HEK293 (cell line): ENCODE measurements around the gene MYOM1.

Experiments
- CTCF ChIA-PET: fragments of 350-600 bp; formaldehyde crosslinking; extraction: SDS; loops from one replicate; lab custom pipeline; 2021; ENCODE audit warnings: antibody characterized with exemption; lab: Yijun Ruan, JAX
- POLR2A ChIA-PET: fragments of 300-600 bp; formaldehyde crosslinking; extraction: SDS; loops from one replicate; lab custom pipeline; 2020; ENCODE audit warnings: antibody characterized with exemption, inconsistent platforms; lab: Yijun Ruan, JAX
- H3K27ac ChIP-seq: fragments of 200-500 bp; sonication (Bioruptor generic); 2 replicates; pipeline ENCODE4 v1.5.1; 2014; ENCODE audit warnings: low read depth, low read length, control low read depth, inconsistent platforms; ENCODE audit errors: extremely low read depth
- H3K36me3 ChIP-seq, 2 experiments: fragments of 200-500 bp in 1 of 2; sonication (Bioruptor generic) in 1 of 2; 1 replicate in 1 of 2; 2 replicates in 1 of 2; pipeline ENCODE4 v1.5.1; 2014 to 2017; ENCODE audit warnings: inconsistent platforms in 2 of 2, low read length in 2 of 2; ENCODE audit not compliant: control insufficient read depth in 2 of 2, insufficient read depth in 1 of 2
- H3K4me1 ChIP-seq: fragments of 200-500 bp; sonication (Bioruptor generic); 2 replicates; pipeline ENCODE4 v1.5.1; 2014; ENCODE audit warnings: mild to moderate bottlenecking, low read length, inconsistent platforms; ENCODE audit not compliant: control insufficient read depth, insufficient read depth
- H3K4me3 ChIP-seq: 2 replicates; pipeline ENCODE4 v1.5.1; 2011; ENCODE audit warnings: low read depth, mild to moderate bottlenecking, control low read depth, low read length, moderate library complexity
- H3K9me3 ChIP-seq: fragments of 200-500 bp; sonication (Bioruptor generic); 2 replicates; pipeline ENCODE4 v1.5.1; 2014; ENCODE audit warnings: low read depth, low read length, inconsistent platforms; ENCODE audit not compliant: control insufficient read depth, insufficient read depth
- GLIS2 ChIP-seq: fragments of 450-650 bp; formaldehyde crosslinking; IDR thresholded peaks from 2 replicates; pipeline ENCODE4 v1.5.1; 2016; ENCODE audit warnings: missing biosample characterization, missing genetic modification characterization
- KLF16 ChIP-seq: fragments of 450-650 bp; formaldehyde crosslinking; IDR thresholded peaks from 2 replicates; pipeline ENCODE4 v1.5.1; 2017; ENCODE audit warnings: missing biosample characterization, missing genetic modification characterization
- MEIS1 ChIP-seq: sonication (generic); formaldehyde crosslinking; IDR thresholded peaks from 2 replicates; pipeline ENCODE4 v1.8.1; 2022; ENCODE audit warnings: missing genetic modification reagents, mild to moderate bottlenecking, borderline replicate concordance
- PRDM1 ChIP-seq: fragments of 450-650 bp; formaldehyde crosslinking; IDR thresholded peaks from 2 replicates; pipeline ENCODE4; 2016; ENCODE audit warnings: missing biosample characterization, missing genetic modification characterization
- SALL2 ChIP-seq: fragments of 450-650 bp; formaldehyde crosslinking; IDR thresholded peaks from 2 replicates; pipeline ENCODE4 v1.5.0; 2017; ENCODE audit warnings: missing biosample characterization, mild to moderate bottlenecking, missing genetic modification characterization, borderline replicate concordance
- SCRT1 ChIP-seq: fragments of 450-650 bp; formaldehyde crosslinking; IDR thresholded peaks from 2 replicates; pipeline ENCODE4 v1.5.1; 2016; ENCODE audit warnings: missing biosample characterization, missing genetic modification characterization, borderline replicate concordance
- SP3 ChIP-seq: fragments of 450-650 bp; formaldehyde crosslinking; IDR thresholded peaks from 2 replicates; pipeline ENCODE4 v1.5.1; 2016; ENCODE audit warnings: missing biosample characterization, missing genetic modification characterization
- ZBTB8A ChIP-seq: fragments of 450-650 bp; formaldehyde crosslinking; IDR thresholded peaks from 2 replicates; pipeline ENCODE4 v1.5.1; 2016; ENCODE audit warnings: missing biosample characterization, missing genetic modification characterization
- ZNF121 ChIP-seq: fragments of 450-650 bp; formaldehyde crosslinking; IDR thresholded peaks from 2 replicates; pipeline ENCODE4 v1.5.1; 2016; ENCODE audit warnings: missing biosample characterization, missing genetic modification characterization
- ZNF324 ChIP-seq: fragments of 450-650 bp; formaldehyde crosslinking; IDR thresholded peaks from 2 replicates; pipeline ENCODE4 v1.5.1; 2016; ENCODE audit warnings: missing biosample characterization, missing genetic modification characterization
- ZNF335 ChIP-seq: fragments of 450-650 bp; formaldehyde crosslinking; conservative IDR thresholded peaks from 2 replicates; pipeline ENCODE4 v1.5.1; 2016; ENCODE audit warnings: missing biosample characterization, missing genetic modification characterization
- ZNF404 ChIP-seq: fragments of 450-650 bp; formaldehyde crosslinking; IDR thresholded peaks from 2 replicates; pipeline ENCODE4 v1.5.1; 2017; ENCODE audit warnings: missing biosample characterization, missing genetic modification characterization
- ZNF571 ChIP-seq: fragments of 450-650 bp; formaldehyde crosslinking; IDR thresholded peaks from 2 replicates; pipeline ENCODE4 v1.5.0; 2017; ENCODE audit warnings: missing biosample characterization, missing genetic modification characterization
- ZNF792 ChIP-seq: fragments of 450-650 bp; formaldehyde crosslinking; IDR thresholded peaks from 2 replicates; pipeline ENCODE4 v1.5.1; 2016; ENCODE audit warnings: missing biosample characterization, missing genetic modification characterization
- ZXDB ChIP-seq: fragments of 450-650 bp; formaldehyde crosslinking; IDR thresholded peaks from 2 replicates; pipeline ENCODE4 v1.5.1; 2016; ENCODE audit warnings: missing biosample characterization, missing genetic modification characterization
- TF ChIP-seq, protein P1 (sequence below): fragments of 450-650 bp; formaldehyde crosslinking; IDR thresholded peaks from 2 replicates; pipeline ENCODE4 v1.5.1; 2016; ENCODE audit warnings: missing biosample characterization, missing genetic modification characterization
- TF ChIP-seq, protein P2 (sequence below): fragments of 450-650 bp; formaldehyde crosslinking; IDR thresholded peaks from 2 replicates; pipeline ENCODE4 v1.5.1; 2016; ENCODE audit warnings: missing biosample characterization, missing genetic modification characterization
- TF ChIP-seq, protein P3 (sequence below): fragments of 450-650 bp; formaldehyde crosslinking; IDR thresholded peaks from 2 replicates; pipeline ENCODE4 v1.5.1; 2016; ENCODE audit warnings: missing biosample characterization, missing genetic modification characterization
- TF ChIP-seq, protein P4 (sequence below): fragments of 450-650 bp; formaldehyde crosslinking; optimal IDR thresholded peaks from 2 replicates; pipeline ENCODE3; 2016; ENCODE audit warnings: missing biosample characterization, mild to moderate bottlenecking, missing genetic modification characterization
- TF ChIP-seq, protein P5 (sequence below): fragments of 450-650 bp; formaldehyde crosslinking; conservative IDR thresholded peaks from 2 replicates; pipeline ENCODE4 v1.5.1; 2016; ENCODE audit warnings: low read depth, missing biosample characterization, missing genetic modification characterization
- TF ChIP-seq, protein P6 (sequence below): IDR thresholded peaks from 2 replicates; pipeline ENCODE4 v1.6.1; 2011; ENCODE audit warnings: mild to moderate bottlenecking, low read depth, low read length, borderline replicate concordance
- TF ChIP-seq, protein P7 (sequence below): fragments of 450-650 bp; formaldehyde crosslinking; IDR thresholded peaks from 2 replicates; pipeline ENCODE4 v1.5.1; 2016; ENCODE audit warnings: missing biosample characterization, missing genetic modification characterization

Gene MYOM1

DNA sequence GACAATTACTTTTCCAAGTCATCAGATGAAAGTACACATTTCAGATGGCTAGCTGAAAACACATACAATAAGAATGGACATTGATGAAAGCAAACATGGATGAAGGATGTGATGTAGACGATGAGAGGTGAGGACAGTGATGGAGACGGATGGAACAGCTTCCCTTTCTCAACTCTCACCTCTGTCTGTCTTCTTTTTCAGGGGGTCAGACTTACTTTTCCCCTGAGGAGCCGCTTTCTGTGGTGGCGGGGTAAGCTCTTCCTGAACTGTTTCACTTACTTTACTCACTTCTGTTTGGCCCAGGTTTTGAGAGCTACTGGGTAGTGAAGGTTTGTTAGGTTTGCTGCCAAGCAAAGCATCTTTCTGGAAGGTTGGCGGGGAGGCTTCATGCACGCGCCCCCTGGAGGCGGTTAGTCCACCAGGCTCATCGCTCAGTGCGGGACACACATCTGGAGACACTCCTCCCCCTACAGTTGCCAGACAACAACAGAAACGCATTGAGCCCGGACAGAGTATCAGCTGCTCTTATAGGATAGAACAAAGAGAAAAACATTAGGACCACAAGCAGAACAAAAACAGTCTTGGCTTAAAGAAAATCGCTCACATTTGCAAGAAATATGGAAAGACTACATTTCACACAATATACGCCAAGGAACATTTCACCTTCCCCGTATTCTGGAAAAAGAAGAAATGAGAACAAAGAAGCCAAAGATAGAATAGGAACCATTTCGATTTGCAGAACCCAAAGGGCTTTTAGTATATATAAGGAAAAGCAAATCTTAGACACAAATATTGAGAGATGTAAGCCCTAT, 90.5 kb downstream of the MYOM1 start (continued):
- no peak for TF ChIP-seq ZNF404
- 0 out of 2 replicates have a peak, but pooled peaks have one; percentile 34 for TF ChIP-seq GLIS2 (tag by site-specific recombination)
- TF ChIP-seq ZNF335 (tag by site-specific recombination), result peak; percentile 26; the same call in 1 of the 2 replicates
- peak; percentile 87 for TF ChIP-seq PRDM1 (tag by site-specific recombination)
- TF ChIP-seq ZNF792, result 0 out of 2 replicates have a peak, but pooled peaks have one; percentile 8

DNA sequence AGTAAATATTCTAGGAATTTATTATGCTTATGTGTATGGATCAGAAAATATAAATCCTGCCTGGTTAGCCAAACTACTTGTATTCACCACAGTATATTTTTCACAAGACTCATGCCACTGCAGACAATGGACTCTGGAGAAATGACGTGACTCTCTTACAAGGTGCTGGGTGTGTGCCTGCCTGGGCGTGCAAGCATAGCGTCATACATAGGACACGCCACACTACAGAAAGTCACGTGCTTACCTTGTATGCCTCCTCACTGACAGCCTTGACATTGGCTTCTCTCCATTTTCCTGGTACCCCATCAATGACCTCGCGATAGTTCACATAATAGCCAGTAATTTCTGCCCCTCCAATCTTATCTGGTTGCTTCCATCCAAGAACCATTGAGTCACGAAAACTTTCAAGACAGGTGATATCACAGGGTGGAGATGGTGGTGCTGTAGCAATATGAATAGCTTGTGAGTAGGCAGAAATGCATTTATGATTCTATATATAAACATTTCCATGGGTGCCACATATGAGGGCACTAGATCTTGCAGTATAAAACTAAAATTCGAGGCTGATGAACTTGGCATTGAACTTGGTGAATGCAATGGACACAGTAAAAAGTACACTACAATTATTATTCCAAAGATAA, 93.2 kb downstream of the MYOM1 start:
- CTCF ChIA-PET, result interaction anchor here (0.7 to 1.4 kb wide), 2 partner anchors 10 to 23 kb away, joined by 3 read pairs; no protein-coding TSS in a partner anchor
- POLR2A ChIA-PET, result no interaction called here
- Histone ChIP-seq H3K4me1 (no peaks in the 10 kb centered on the region), H3K9me3 (no peaks in the 10 kb centered on the region), H3K36me3 (no peaks in the 10 kb centered on the region), H3K4me3 (no peak overlapping the region), H3K27ac (no peak overlapping the region)
- TF ChIP-seq, protein P1, sequence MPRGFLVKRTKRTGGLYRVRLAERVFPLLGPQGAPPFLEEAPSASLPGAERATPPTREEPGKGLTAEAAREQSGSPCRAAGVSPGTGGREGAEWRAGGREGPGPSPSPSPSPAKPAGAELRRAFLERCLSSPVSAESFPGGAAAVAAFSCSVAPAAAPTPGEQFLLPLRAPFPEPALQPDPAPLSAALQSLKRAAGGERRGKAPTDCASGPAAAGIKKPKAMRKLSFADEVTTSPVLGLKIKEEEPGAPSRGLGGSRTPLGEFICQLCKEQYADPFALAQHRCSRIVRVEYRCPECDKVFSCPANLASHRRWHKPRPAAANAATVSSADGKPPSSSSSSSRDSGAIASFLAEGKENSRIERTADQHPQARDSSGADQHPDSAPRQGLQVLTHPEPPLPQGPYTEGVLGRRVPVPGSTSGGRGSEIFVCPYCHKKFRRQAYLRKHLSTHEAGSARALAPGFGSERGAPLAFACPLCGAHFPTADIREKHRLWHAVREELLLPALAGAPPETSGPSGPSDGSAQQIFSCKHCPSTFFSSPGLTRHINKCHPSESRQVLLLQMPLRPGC (tag by site-specific recombination), result no peak
- TF ChIP-seq SCRT1 (tag by site-specific recombination) (no peak), SALL2 (tag by site-specific recombination) (no peak), ZNF324 (tag by site-specific recombination) (no peak), ZNF121 (tag by site-specific recombination) (no peak), ZBTB8A (tag by site-specific recombination) (no peak), SP3 (tag by site-specific recombination) (no peak), MEIS1 (CRISPR knock-in tag) (no peak), KLF16 (tag by site-specific recombination) (no peak), ZXDB (tag by site-specific recombination) (no peak), ZNF571 (tag by site-specific recombination) (no peak)
- TF ChIP-seq, protein P2, sequence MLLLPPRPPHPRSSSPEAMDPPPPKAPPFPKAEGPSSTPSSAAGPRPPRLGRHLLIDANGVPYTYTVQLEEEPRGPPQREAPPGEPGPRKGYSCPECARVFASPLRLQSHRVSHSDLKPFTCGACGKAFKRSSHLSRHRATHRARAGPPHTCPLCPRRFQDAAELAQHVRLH (tag by site-specific recombination), result no peak
- TF ChIP-seq, protein P3, sequence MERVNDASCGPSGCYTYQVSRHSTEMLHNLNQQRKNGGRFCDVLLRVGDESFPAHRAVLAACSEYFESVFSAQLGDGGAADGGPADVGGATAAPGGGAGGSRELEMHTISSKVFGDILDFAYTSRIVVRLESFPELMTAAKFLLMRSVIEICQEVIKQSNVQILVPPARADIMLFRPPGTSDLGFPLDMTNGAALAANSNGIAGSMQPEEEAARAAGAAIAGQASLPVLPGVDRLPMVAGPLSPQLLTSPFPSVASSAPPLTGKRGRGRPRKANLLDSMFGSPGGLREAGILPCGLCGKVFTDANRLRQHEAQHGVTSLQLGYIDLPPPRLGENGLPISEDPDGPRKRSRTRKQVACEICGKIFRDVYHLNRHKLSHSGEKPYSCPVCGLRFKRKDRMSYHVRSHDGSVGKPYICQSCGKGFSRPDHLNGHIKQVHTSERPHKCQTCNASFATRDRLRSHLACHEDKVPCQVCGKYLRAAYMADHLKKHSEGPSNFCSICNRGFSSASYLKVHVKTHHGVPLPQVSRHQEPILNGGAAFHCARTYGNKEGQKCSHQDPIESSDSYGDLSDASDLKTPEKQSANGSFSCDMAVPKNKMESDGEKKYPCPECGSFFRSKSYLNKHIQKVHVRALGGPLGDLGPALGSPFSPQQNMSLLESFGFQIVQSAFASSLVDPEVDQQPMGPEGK (tag by site-specific recombination), result no peak
- TF ChIP-seq, protein P4, sequence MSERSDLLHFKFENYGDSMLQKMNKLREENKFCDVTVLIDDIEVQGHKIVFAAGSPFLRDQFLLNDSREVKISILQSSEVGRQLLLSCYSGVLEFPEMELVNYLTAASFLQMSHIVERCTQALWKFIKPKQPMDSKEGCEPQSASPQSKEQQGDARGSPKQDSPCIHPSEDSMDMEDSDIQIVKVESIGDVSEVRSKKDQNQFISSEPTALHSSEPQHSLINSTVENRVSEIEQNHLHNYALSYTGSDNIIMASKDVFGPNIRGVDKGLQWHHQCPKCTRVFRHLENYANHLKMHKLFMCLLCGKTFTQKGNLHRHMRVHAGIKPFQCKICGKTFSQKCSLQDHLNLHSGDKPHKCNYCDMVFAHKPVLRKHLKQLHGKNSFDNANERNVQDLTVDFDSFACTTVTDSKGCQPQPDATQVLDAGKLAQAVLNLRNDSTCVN (tag by site-specific recombination), result no peak
- TF ChIP-seq, protein P5, sequence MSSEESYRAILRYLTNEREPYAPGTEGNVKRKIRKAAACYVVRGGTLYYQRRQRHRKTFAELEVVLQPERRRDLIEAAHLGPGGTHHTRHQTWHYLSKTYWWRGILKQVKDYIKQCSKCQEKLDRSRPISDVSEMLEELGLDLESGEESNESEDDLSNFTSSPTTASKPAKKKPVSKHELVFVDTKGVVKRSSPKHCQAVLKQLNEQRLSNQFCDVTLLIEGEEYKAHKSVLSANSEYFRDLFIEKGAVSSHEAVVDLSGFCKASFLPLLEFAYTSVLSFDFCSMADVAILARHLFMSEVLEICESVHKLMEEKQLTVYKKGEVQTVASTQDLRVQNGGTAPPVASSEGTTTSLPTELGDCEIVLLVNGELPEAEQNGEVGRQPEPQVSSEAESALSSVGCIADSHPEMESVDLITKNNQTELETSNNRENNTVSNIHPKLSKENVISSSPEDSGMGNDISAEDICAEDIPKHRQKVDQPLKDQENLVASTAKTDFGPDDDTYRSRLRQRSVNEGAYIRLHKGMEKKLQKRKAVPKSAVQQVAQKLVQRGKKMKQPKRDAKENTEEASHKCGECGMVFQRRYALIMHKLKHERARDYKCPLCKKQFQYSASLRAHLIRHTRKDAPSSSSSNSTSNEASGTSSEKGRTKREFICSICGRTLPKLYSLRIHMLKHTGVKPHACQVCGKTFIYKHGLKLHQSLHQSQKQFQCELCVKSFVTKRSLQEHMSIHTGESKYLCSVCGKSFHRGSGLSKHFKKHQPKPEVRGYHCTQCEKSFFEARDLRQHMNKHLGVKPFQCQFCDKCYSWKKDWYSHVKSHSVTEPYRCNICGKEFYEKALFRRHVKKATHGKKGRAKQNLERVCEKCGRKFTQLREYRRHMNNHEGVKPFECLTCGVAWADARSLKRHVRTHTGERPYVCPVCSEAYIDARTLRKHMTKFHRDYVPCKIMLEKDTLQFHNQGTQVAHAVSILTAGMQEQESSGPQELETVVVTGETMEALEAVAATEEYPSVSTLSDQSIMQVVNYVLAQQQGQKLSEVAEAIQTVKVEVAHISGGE, result no peak
- TF ChIP-seq, protein P6, sequence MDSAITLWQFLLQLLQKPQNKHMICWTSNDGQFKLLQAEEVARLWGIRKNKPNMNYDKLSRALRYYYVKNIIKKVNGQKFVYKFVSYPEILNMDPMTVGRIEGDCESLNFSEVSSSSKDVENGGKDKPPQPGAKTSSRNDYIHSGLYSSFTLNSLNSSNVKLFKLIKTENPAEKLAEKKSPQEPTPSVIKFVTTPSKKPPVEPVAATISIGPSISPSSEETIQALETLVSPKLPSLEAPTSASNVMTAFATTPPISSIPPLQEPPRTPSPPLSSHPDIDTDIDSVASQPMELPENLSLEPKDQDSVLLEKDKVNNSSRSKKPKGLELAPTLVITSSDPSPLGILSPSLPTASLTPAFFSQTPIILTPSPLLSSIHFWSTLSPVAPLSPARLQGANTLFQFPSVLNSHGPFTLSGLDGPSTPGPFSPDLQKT, result no peak
- TF ChIP-seq, protein P7, sequence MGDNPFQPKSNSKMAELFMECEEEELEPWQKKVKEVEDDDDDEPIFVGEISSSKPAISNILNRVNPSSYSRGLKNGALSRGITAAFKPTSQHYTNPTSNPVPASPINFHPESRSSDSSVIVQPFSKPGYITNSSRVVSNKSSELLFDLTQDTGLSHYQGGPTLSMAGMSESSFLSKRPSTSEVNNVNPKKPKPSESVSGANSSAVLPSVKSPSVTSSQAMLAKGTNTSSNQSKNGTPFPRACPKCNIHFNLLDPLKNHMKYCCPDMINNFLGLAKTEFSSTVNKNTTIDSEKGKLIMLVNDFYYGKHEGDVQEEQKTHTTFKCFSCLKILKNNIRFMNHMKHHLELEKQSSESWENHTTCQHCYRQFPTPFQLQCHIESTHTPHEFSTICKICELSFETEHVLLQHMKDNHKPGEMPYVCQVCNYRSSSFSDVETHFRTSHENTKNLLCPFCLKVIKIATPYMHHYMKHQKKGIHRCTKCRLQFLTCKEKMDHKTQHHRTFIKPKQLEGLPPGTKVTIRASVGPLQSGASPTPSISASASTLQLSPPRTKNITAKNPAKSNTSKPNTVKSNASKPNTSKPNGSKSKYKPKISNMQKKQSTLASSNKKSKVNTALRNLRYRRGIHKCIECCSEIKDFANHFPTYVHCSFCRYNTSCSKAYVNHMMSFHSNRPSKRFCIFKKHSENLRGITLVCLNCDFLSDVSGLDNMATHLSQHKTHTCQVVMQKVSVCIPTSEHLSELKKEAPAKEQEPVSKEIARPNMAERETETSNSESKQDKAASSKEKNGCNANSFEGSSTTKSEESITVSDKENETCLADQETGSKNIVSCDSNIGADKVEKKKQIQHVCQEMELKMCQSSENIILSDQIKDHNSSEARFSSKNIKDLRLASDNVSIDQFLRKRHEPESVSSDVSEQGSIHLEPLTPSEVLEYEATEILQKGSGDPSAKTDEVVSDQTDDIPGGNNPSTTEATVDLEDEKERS (tag by site-specific recombination), result no peak
